Neural crest cell (in vitro differentiated cells): ENCODE results near the gene CPVL. TPM values are rescaled to one million over a fixed set of nuclear protein-coding genes. Genes with fewer than 3 reads are reported as not detected.

ENCODE experiments used
- DNase-seq: peaks from one replicate; pipeline ENCODE4 v3.0.0; 2021; ENCODE audit warnings: low read depth, mixed read lengths, low spot score
- H3K27ac Mint-ChIP-seq: one replicate; pipeline ENCODE4 v1.8.0; 2021; ENCODE audit warnings: mild to moderate bottlenecking, mixed read lengths; ENCODE audit not compliant: unreplicated experiment
- H3K27me3 Mint-ChIP-seq: 2 replicates; pipeline ENCODE4 v1.8.0; 2021; ENCODE audit warnings: low read depth, mild to moderate bottlenecking, mixed read lengths
- H3K36me3 Mint-ChIP-seq: 2 replicates; pipeline ENCODE4 v1.8.0; 2021; ENCODE audit warnings: low read depth, mild to moderate bottlenecking, mixed read lengths
- H3K4me1 Mint-ChIP-seq: 2 replicates; pipeline ENCODE4 v1.8.0; 2021; ENCODE audit warnings: mixed read lengths
- H3K4me3 Mint-ChIP-seq: one replicate; pipeline ENCODE4 v1.8.0; 2021; ENCODE audit warnings: mild to moderate bottlenecking, mixed read lengths
- H3K9me3 Mint-ChIP-seq: 2 replicates; pipeline ENCODE4 v1.8.0; 2021; ENCODE audit warnings: mixed read lengths
- total RNA-seq: library from RNA; stranded (reverse); gene quantifications from 2 replicates; pipeline ENCODE4 v1.2.1, GENCODE V29; 2021
- TF ChIP-seq, protein P1 (sequence below): fragments of 200-600 bp; sonication (generic); conservative IDR thresholded peaks from 2 replicates; pipeline ENCODE4 v1.5.0; 2021; ENCODE audit warnings: antibody characterized with exemption, mild to moderate bottlenecking

CPVL gene
- total RNA-seq, 1 donor from 2014 or later, result 31.3 TPM

GRCh38 chr7:29107056-29107455 lies 39.3 kb downstream of the CPVL start:
- Mint-ChIP-seq H3K4me3 (no peak overlapping the region), H3K9me3 (no peaks in the 10 kb centered on the region), H3K27ac (no peak overlapping the region), H3K27me3 (no peaks in the 10 kb centered on the region), H3K4me1 (peaks cover 17% of the 10 kb centered on the region), H3K36me3 (peaks cover 4% of the 10 kb centered on the region)
- TF ChIP-seq, protein P1, sequence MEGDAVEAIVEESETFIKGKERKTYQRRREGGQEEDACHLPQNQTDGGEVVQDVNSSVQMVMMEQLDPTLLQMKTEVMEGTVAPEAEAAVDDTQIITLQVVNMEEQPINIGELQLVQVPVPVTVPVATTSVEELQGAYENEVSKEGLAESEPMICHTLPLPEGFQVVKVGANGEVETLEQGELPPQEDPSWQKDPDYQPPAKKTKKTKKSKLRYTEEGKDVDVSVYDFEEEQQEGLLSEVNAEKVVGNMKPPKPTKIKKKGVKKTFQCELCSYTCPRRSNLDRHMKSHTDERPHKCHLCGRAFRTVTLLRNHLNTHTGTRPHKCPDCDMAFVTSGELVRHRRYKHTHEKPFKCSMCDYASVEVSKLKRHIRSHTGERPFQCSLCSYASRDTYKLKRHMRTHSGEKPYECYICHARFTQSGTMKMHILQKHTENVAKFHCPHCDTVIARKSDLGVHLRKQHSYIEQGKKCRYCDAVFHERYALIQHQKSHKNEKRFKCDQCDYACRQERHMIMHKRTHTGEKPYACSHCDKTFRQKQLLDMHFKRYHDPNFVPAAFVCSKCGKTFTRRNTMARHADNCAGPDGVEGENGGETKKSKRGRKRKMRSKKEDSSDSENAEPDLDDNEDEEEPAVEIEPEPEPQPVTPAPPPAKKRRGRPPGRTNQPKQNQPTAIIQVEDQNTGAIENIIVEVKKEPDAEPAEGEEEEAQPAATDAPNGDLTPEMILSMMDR, result no peak
- no peak for DNase-seq

DNA sequence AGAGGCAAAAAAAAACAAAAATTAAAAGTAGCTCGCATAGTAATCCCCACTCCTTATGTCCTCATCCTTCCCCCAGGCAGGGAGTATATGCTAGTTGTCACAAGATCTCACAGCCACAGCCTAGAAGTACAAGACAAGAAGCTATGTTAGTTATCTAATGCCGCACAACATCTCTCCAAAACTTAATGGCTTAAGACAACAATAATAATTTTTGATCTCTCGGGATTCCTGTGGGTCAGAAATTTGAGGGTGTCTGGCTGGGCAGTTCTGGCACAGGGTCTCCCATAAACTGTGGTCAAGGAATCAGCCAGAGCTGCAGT lies 39.7 kb downstream of the CPVL start:
- DNase-seq, result no peak
- H3K36me3 Mint-ChIP-seq, result peaks cover 4% of the 10 kb centered on the region
- TF ChIP-seq, protein P1, result no peak
- no peaks in the 10 kb centered on the region for H3K27me3 Mint-ChIP-seq
- H3K4me1 Mint-ChIP-seq, result peaks cover 18% of the 10 kb centered on the region
- no peak overlapping the region for H3K4me3 Mint-ChIP-seq
- no peak overlapping the region for H3K27ac Mint-ChIP-seq
- H3K9me3 Mint-ChIP-seq, result no peaks in the 10 kb centered on the region

DNA sequence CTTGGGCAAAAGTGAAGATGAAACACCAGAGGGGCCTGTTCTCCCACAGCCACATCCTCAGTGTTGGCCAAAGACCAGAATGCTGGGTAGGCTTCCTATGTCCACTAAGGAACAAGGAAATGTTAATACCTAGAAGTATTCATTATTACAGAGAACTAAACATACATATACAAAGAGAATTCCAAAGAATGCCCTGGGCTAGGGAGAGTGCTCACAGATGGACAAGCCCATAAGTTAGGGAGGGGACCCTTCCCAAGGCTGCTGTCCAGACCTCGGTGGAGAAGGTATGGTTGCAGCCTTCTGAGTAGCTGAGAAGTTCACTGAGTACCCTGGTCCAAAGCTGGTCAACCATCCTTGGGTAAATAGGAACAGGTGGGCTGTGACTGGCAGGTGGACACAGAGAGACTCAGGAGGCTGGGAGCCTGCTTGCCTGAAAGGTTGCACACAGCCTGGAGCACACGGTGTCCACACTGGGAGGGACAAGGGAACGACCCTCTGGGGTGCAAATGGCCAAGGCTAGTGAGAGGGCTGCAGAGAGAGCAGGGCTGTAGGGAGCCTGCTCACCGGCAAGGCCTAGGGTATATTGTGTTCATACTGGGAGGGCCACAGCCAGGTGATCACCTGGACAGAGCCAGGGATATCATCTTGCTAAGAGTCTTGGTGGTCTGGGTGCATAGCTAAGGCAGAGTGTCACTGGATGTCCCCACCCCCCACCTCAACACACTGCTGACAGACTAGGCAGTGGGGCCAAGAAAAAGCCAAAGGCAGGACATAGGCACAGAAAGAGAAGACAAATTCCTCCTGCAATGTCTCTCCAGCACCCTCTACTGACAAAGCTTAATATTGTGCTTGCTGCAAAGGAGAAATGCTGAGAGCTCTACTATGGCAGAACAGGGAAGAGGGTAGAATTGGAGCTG lies 40.3 kb downstream of the CPVL start:
- Mint-ChIP-seq H3K4me3 (no peak overlapping the region), H3K36me3 (peaks cover 4% of the 10 kb centered on the region), H3K9me3 (no peaks in the 10 kb centered on the region), H3K27ac (no peak overlapping the region), H3K27me3 (no peaks in the 10 kb centered on the region), H3K4me1 (peaks cover 18% of the 10 kb centered on the region)
- peak; percentile 50 for DNase-seq
- TF ChIP-seq, protein P1, result peak; percentile 83

DNA sequence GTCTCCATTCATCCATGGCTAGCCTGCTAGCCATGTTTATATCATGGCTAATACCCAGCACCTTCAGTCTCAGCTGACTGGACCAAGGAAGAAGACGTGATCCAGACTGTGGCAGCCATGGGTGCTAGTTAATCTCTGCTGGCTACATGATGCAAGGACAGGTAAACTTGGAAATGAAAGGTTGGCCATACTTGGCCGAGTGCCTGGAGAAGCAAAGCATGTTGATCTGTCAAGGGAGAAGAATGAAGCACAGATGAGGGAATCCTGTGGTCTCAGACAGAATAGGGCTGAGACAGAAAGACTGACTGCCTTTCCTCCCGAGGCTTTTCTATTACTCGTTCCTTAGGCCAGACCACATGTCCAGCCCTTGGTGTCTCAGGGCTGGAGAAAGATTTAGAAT lies 41.1 kb downstream of the CPVL start:
- DNase-seq, result no peak
- Mint-ChIP-seq H3K4me3 (no peak overlapping the region), H3K27ac (no peak overlapping the region), H3K27me3 (no peaks in the 10 kb centered on the region), H3K4me1 (peaks cover 23% of the 10 kb centered on the region), H3K9me3 (no peaks in the 10 kb centered on the region), H3K36me3 (no peaks in the 10 kb centered on the region)
- TF ChIP-seq, protein P1, result no peak

DNA sequence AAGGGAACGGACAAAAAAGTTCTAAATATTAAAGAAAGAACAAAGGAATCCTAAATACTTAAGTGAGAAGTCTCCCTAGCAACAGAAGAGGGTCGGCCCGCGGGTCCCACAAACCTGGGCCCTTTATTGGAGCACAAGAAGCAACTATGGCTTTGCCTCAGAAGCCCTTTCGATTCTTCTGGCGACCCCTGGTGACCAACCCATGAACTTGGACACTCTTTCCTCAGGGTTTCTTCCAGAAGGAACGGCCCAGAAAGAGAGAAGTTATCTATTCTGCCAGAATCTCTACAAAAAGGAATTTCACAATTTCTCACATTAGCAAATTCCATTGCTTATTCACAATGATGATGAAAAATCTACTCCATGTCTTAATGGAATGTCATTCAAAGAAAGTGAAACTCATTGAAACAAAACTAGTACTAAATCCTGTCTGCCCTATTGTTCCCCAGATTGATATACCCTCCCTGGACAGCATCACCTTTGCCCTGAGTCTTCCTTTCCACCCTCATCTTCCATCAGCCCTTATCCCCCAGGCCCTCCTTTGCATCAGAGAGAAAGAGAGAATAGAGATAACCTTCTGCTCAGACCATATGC lies 43.7 kb downstream of the CPVL start:
- no peak overlapping the region for H3K4me3 Mint-ChIP-seq
- TF ChIP-seq, protein P1, result peak; percentile 72
- H3K9me3 Mint-ChIP-seq, result no peaks in the 10 kb centered on the region
- no peaks in the 10 kb centered on the region for H3K27me3 Mint-ChIP-seq
- no peak overlapping the region for H3K27ac Mint-ChIP-seq
- peaks cover 23% of the 10 kb centered on the region for H3K4me1 Mint-ChIP-seq
- H3K36me3 Mint-ChIP-seq, result no peaks in the 10 kb centered on the region
- DNase-seq, result peak; percentile 79
